Measurements from ENCODE around the gene LTA4H. TPM values are rescaled to one million over a fixed set of nuclear protein-coding genes. Genes with fewer than 3 reads are reported as not detected.
A peak's percentile ranks its signal among the peaks of the same experiment; 100 is the strongest.

Gene LTA4H
- total RNA-seq, 1 donor from 2014 or later, result 27.6 TPM

- Mint-ChIP-seq H3K9me3 (ENCODE audit: unreplicated experiment) (no peaks in the 10 kb centered on the region), H3K4me1 (ENCODE audit: low read depth, unreplicated experiment) (peaks cover 2% of the 10 kb centered on the region), H3K36me3 (ENCODE audit: unreplicated experiment) (no peaks in the 10 kb centered on the region), H3K27ac (ENCODE audit: unreplicated experiment) (no peak overlapping the region), H3K27me3 (ENCODE audit: unreplicated experiment) (no peaks in the 10 kb centered on the region), H3K4me3 (ENCODE audit: unreplicated experiment) (no peak overlapping the region)
- DNase-seq, result no peak
- TF ChIP-seq CTCF (IDR thresholded peaks at IDR 0.05; ENCODE audit: partially characterized antibody, unreplicated experiment), result no peak
Observed at GRCh38 chr12:96078231-96079135, 43.1 kb upstream of the LTA4H start.

DNA sequence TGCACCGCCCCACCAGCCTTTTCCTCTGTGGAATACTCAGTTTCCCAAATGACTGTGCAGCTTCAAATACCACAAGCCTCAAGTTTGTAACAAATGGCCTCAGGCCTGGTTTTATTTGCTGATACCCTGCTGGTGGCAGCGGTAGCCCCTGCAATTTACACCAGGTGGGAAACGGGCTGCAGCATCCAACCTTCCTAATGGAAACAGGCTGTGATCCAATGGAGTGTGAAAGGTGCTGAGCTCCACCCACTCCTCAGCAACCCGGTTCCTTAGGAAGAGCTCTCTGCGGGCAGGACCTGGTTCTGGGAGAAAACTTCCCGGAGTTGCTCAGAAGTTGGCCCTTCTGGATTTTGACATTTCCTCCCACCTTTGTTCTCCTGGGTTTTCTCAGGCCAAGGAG, 41.7 kb upstream of the LTA4H start:
- Mint-ChIP-seq H3K27me3 (ENCODE audit: unreplicated experiment) (peaks cover 5% of the 10 kb centered on the region), H3K36me3 (ENCODE audit: unreplicated experiment) (no peaks in the 10 kb centered on the region), H3K4me1 (ENCODE audit: low read depth, unreplicated experiment) (peaks cover 12% of the 10 kb centered on the region), H3K27ac (ENCODE audit: unreplicated experiment) (no peak overlapping the region), H3K9me3 (ENCODE audit: unreplicated experiment) (peaks cover 2% of the 10 kb centered on the region), H3K4me3 (ENCODE audit: unreplicated experiment) (no peak overlapping the region)
- TF ChIP-seq CTCF (IDR thresholded peaks at IDR 0.05; ENCODE audit: partially characterized antibody, unreplicated experiment), result no peak
- DNase-seq, result no peak

GRCh38 chr12:96075560-96075959, 40.2 kb upstream of the LTA4H start:
- Mint-ChIP-seq H3K9me3 (ENCODE audit: unreplicated experiment) (peaks cover 11% of the 10 kb centered on the region), H3K36me3 (ENCODE audit: unreplicated experiment) (no peaks in the 10 kb centered on the region), H3K27ac (ENCODE audit: unreplicated experiment) (no peak overlapping the region), H3K4me1 (ENCODE audit: low read depth, unreplicated experiment) (peaks cover 19% of the 10 kb centered on the region), H3K27me3 (ENCODE audit: unreplicated experiment) (peaks cover 12% of the 10 kb centered on the region), H3K4me3 (ENCODE audit: unreplicated experiment) (no peak overlapping the region)
- no peak for TF ChIP-seq CTCF (IDR thresholded peaks at IDR 0.05; ENCODE audit: partially characterized antibody, unreplicated experiment)
- DNase-seq, result no peak

DNA sequence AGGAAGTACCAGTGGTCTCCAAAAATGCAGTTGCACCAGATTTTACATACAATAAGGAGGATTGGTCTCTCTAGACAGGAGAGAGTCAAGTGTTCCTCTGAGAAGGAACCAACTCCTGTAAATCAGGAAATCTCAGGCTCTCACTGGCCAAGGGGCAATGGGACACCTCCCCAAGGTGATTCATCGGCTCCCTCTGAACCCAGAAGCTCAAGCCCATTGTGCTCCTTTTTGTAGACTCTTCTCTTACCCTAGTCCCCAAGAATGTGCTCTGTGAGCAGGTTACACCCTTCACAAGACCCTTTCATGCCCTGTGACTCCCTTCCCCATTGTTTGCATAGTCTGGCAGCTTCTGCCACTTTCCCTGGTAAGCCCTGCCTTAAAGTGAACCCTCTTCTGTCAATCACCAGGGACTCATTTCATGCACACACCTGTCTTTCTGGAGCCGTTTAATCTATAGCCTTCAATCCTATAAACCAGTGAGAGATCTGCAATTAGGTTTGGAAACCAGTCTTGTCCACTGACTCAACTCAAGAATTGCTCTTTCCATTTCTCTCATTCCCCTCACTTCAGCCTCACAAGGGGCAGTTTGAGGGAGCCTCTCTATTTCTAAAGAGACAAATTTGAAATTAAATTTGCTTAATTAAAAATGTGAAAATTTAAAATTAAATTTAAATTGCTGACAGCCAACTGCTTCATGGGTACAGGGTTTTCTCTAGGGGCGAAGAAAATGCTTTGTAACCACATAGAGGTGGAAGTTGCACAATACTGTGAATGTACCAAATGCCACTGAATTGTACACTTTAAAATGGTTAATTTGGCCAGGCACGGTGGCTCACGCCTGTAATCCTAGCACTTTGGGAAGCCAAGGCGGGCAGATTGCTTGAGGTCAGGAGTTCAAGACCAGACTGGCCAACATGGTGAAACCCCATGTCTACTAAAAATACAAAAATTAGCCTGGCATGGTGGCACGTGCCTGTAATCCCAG, 38.3 kb upstream of the LTA4H start:
- DNase-seq, result no peak
- Mint-ChIP-seq H3K4me3 (ENCODE audit: unreplicated experiment) (no peak overlapping the region), H3K27me3 (ENCODE audit: unreplicated experiment) (peaks cover 12% of the 10 kb centered on the region), H3K9me3 (ENCODE audit: unreplicated experiment) (peaks cover 15% of the 10 kb centered on the region), H3K4me1 (ENCODE audit: low read depth, unreplicated experiment) (peaks cover 21% of the 10 kb centered on the region), H3K36me3 (ENCODE audit: unreplicated experiment) (no peaks in the 10 kb centered on the region), H3K27ac (ENCODE audit: unreplicated experiment) (peak overlapping the region; percentile 26)
- no peak for TF ChIP-seq CTCF (IDR thresholded peaks at IDR 0.05; ENCODE audit: partially characterized antibody, unreplicated experiment)
